ENCODE results near the gene RAB40B.

The RAB40B gene

DNA sequence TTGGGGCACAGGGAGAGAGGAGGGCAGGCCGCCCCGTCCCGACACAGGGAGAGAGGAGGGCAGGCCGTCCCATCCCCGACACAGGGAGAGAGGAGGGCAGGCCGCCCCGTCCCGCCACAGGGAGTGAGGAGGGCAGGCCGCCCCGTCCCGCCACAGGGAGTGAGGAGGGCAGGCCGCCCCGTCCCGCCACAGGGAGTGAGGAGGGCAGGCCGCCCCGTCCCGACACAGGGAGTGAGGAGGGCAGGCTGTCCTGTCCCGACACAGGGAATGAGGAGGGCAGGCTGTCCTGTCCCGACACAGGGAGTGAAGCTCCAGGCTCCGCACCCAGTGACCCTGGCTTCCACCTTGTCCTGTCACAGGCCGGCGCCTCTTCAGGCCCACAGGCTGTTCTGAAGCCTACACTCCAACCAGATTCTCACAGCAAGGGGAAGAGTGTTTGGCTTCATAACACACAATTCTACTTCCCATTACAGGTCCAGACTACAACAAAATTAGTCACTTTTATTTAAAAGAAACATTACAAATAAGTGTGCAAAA lies 84.3 kb downstream of the RAB40B start:
- DNase-seq (ENCODE audit: low read depth): no peak

DNA sequence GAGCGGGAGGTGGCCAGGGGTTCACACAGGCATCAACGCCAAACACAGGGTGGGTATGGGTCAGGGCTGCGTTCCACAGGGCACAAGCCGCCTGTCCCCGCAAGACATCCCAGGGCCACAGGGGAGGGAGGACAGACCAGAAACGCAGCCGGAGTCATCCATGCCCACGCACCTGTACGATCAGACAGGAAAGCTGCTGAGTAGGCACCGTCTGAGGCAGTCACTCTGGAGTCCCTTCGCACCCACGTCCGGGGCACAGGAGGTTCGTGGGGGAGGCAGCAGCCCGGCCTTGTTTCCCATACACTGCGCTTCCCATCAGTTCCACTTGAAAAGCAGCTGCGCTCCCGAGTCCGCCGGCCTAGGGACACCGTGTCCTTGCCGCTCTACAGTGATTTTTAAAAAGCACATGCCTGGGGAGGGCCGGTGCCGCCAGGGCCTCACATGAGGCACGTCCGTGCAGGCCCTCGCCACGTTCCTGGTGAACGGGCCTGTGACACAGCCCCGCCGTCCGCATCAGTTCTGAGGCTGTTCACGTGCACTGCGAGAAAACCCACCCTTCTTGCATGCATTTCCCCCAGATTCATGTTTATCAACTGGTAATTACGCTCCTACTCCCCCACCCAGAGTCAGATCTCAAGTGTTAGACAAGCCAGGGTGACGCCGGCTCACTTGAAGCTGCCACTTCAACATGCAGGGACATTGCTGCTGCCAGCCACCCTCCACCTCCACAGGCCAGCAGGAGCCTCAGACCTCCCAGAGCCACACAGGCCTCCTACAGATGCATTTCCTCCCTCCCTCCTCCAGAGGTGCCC lies 85.0 kb downstream of the RAB40B start:
- no peak for DNase-seq (ENCODE audit: low read depth)

DNA sequence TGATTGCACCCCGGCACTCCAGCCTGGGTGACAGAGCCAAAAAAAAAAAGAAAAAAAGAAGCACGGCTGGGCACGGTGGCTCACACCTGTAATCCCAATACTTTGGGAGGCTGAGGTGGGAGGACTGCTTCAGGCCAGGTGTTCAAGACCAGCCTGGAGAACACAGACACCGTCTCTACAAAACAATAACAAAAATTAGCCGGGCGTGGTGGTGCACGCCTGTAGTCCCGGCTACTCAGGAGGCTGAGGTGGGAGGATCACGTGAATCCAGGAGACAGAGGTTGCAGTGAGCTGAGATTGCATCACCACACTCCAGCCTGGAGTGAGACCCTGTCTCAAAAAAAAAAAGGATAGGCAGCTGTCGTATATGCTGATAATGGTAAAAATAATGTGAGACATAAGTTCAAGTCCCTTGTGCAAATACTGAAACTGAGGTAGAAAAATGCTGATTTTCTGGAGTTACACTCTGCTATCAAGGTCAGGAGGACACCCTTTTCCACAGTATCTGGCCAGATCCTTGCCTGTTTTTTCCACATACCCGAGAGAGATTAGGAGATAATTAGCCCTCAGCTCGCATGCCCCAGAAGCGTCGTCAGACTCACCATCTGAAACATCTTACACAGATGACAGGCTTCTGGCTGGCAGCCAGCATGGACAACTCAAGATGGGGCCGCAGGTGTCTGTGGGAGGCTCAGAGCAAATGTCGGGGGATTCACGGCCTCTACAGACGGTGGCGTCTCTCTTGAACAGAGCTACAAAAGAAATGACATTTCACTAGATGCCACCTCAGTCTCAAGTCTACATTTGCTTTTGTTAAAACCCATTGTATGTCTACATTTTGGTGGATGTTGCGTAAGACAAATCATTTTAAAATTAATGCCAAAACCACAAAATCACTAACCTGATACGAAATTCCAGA lies 87.1 kb downstream of the RAB40B start:
- peak; percentile 15 for DNase-seq (ENCODE audit: low read depth)

DNA sequence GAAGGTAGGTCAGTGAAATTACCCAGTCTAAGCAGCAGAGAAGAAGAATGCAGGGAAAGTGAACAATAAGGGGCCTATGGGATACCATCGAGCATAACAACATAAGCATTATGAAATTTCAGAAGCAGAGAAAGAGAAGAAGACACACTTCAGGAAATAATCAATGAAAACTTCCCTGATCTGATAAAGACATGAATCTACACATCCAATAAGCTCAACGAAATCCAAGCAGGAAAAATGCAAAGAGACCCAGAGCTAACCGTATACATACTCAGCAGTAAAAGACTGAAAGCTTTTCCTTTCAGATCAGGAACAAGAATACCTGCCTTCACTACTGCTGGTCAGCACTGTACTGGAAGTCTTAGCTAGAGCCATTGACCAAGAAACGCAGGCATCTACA lies 88.8 kb downstream of the RAB40B start:
- DNase-seq (ENCODE audit: low read depth): no peak

DNA sequence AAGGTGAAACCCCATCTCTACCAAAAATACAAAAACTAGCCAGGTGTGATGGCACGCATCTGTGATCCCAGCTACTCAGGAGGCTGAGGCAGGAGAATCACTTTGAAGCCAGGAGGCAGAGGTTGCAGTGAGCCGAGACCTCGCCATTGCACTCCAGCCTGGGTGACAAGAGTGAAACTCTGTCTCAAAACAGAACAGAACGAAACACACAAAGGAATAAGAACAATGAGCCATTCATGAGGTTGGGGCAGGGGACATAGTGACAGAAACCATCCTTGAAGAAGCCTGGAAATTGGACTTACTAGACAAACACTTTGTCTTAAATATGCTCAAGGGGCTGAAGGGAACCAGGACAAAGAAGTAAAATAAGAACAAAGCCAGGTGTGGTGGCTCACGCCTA lies 89.7 kb downstream of the RAB40B start:
- DNase-seq (ENCODE audit: low read depth): no peak

DNA sequence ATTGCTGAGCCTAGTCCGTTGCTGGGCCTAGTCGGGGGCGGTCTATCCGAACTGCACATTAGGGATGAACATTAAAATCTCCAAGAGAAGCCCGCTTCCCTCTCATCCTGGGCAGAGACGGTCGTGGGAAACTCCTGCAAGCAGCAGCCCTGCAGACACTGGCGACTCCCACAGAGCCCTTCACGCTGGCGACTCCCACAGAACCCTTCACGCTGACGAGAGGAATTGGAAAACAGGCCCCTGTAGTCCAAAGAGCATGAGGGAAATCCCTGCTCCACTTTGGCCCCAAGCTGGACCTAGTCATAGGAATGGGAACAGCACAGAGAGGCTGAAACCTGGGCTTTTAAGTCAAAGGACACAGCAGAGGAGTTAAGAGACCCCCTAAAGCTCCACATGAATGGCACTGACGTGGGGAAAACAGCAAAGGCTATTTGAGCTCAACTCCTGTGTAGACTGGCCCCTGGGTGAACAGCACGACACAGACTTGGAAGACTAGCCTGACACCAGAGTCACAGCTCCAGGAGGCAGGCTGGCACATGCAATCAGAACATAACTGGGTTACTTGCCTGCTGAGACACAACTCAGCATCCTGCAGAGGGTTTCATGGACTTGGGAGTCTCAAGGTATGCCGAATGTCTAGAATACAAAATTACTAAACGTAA lies 92.4 kb downstream of the RAB40B start:
- no peak for DNase-seq (ENCODE audit: low read depth)

Data from EH (cell line).